H1 (cell line): ENCODE measurements around the gene RAB3GAP2. TPM values are rescaled to one million over a fixed set of nuclear protein-coding genes. Genes with fewer than 3 reads are reported as not detected.

ENCODE experiments used
- CTCF ChIA-PET: fragments of 300-600 bp; sonication (Branson Sonifier 250); formaldehyde crosslinking; loops from one replicate; lab custom pipeline; 2021; ENCODE audit not compliant: partially characterized antibody; lab: Charles Lee
- POLR2A ChIA-PET: fragments of 300-600 bp; sonication (Branson Sonifier 250); formaldehyde crosslinking; loops from one replicate; lab custom pipeline; 2021; ENCODE audit warnings: inconsistent platforms; ENCODE audit not compliant: partially characterized antibody; lab: Charles Lee
- DNase-seq, 2 experiments: peaks; one replicate each; pipeline versions ENCODE4 v3.0.0 to v3.0.0-alpha.2; 2010 to 2022; ENCODE audit warnings: low spot score in 2 of 2, low read depth in 1 of 2, mixed read lengths in 1 of 2
- FAIRE-seq: peaks from 2 replicates; lab custom pipeline; 2011; peaks lifted over from hg19 to GRCh38; lab: Jason Lieb, UNC
- H2AFZ ChIP-seq: 2 replicates; pipeline ENCODE4 v1.8.1; 2012; ENCODE audit warnings: low read length, inconsistent platforms
- H2AK5ac ChIP-seq: 2 replicates; pipeline ENCODE4 v1.6.1; 2013; ENCODE audit warnings: low read depth, low read length
- H2BK120ac ChIP-seq: replicated peaks from 2 replicates; pipeline ENCODE3; 2013; ENCODE audit warnings: low read depth, low read length, inconsistent platforms
- H2BK12ac ChIP-seq: 2 replicates; pipeline ENCODE4 v1.6.1; 2013; ENCODE audit warnings: low read depth, low read length
- H2BK15ac ChIP-seq: 2 replicates; pipeline ENCODE4 v1.6.1; 2013; ENCODE audit warnings: low read length
- H2BK20ac ChIP-seq: 2 replicates; pipeline ENCODE4 v1.6.1; 2013; ENCODE audit warnings: low read length
- H2BK5ac ChIP-seq: 2 replicates; pipeline ENCODE4 v1.6.1; 2013; ENCODE audit warnings: low read depth, low read length
- H3K14ac ChIP-seq: 2 replicates; pipeline ENCODE4 v1.6.1; 2013; ENCODE audit warnings: inconsistent platforms; ENCODE audit not compliant: insufficient read length
- H3K18ac ChIP-seq: 2 replicates; pipeline ENCODE4 v1.6.1; 2013; ENCODE audit warnings: low read length; ENCODE audit errors: extremely low read depth
- H3K23ac ChIP-seq: 2 replicates; pipeline ENCODE4 v1.6.1; 2013; ENCODE audit warnings: inconsistent platforms; ENCODE audit not compliant: insufficient read length
- H3K23me2 ChIP-seq: 2 replicates; pipeline ENCODE4 v1.6.1; 2013; ENCODE audit warnings: low read depth, low read length
- H3K27ac ChIP-seq: 2 replicates; pipeline ENCODE4 v1.6.1; 2011; ENCODE audit warnings: low read depth, low read length, inconsistent platforms
- H3K27me3 ChIP-seq, 4 experiments: replicated peaks in 1 of 4; 1 replicate in 1 of 4; 2 replicates in 3 of 4; pipeline versions ENCODE4 v1.6.1 to v1.8.1; 2011 to 2013; ENCODE audit warnings: low read length in 3 of 4, mild to moderate bottlenecking in 3 of 4, inconsistent platforms in 2 of 4, mixed read lengths in 2 of 4, moderate library complexity in 1 of 4; ENCODE audit not compliant: control insufficient read depth in 3 of 4, insufficient read depth in 3 of 4; ENCODE audit errors: extremely low read depth in 1 of 4
- H3K36me3 ChIP-seq, 4 experiments: 2 replicates each; pipeline versions ENCODE4 v1.6.1 to v1.8.1; 2011 to 2013; ENCODE audit warnings: mild to moderate bottlenecking in 4 of 4, low read length in 3 of 4, moderate library complexity in 2 of 4, control low read depth in 1 of 4, inconsistent platforms in 1 of 4; ENCODE audit not compliant: insufficient read depth in 4 of 4, control insufficient read depth in 2 of 4
- H3K4ac ChIP-seq: replicated peaks from 2 replicates; pipeline ENCODE3; 2013; ENCODE audit warnings: low read length, low read depth, mixed read lengths, inconsistent platforms; ENCODE audit not compliant: insufficient read length
- H3K4me1 ChIP-seq, 4 experiments: replicated peaks in 1 of 4; 1 replicate in 1 of 4; 2 replicates in 3 of 4; pipeline versions ENCODE4 v1.6.1 to v1.8.1; 2011 to 2013; ENCODE audit warnings: low read length in 3 of 4, inconsistent platforms in 2 of 4, mixed read lengths in 1 of 4; ENCODE audit not compliant: insufficient read depth in 4 of 4, control insufficient read depth in 3 of 4
- H3K4me2 ChIP-seq, 2 experiments: 2 replicates each; pipeline versions ENCODE4 v1.6.1 to v1.8.1; 2011 to 2013; ENCODE audit warnings: low read depth in 2 of 2, low read length in 2 of 2, control low read depth in 1 of 2, inconsistent platforms in 1 of 2, mild to moderate bottlenecking in 1 of 2; ENCODE audit not compliant: insufficient read depth in 1 of 2
- H3K4me3 ChIP-seq, 4 experiments: fragments of 200-600, 300-600 bp in 1 of 4; sonication (generic), shearing (Covaris generic), sonication (Bioruptor Twin) in 1 of 4; 2 replicates each; pipeline versions ENCODE4 v1.5.1 to v1.8.1; 2011 to 2016; ENCODE audit warnings: low read length in 4 of 4, low read depth in 3 of 4, control low read depth in 2 of 4, inconsistent platforms in 2 of 4, mild to moderate bottlenecking in 2 of 4, mixed read lengths in 1 of 4, moderate library complexity in 1 of 4; ENCODE audit not compliant: insufficient read depth in 2 of 4; ENCODE audit errors: extremely low read depth in 1 of 4
- H3K56ac ChIP-seq: replicated peaks from 2 replicates; pipeline ENCODE3; 2013; ENCODE audit warnings: low read depth, mild to moderate bottlenecking, mixed read lengths, low read length, inconsistent platforms; ENCODE audit not compliant: insufficient read length
- H3K79me1 ChIP-seq: 2 replicates; pipeline ENCODE4 v1.6.1; 2013; ENCODE audit warnings: low read depth, low read length, control low read depth
- H3K79me2 ChIP-seq, 2 experiments: 2 replicates each; pipeline versions ENCODE4 v1.6.1 to v1.8.1; 2012 to 2013; ENCODE audit warnings: low read length in 2 of 2, mild to moderate bottlenecking in 2 of 2, inconsistent platforms in 1 of 2; ENCODE audit not compliant: insufficient read depth in 2 of 2, control insufficient read depth in 1 of 2
- H3K9ac ChIP-seq, 4 experiments: replicated peaks in 1 of 4; 1 replicate in 1 of 4; 2 replicates in 3 of 4; pipeline versions ENCODE4 v1.6.1 to v1.8.1; 2011 to 2013; ENCODE audit warnings: low read depth in 3 of 4, low read length in 3 of 4, control low read depth in 2 of 4, mild to moderate bottlenecking in 2 of 4, moderate library complexity in 2 of 4, inconsistent platforms in 1 of 4; ENCODE audit errors: extremely low read depth in 1 of 4
- H3K9me3 ChIP-seq, 2 experiments: 2 replicates each; pipeline versions ENCODE4 v1.6.1 to v1.8.1; 2012 to 2013; ENCODE audit warnings: mild to moderate bottlenecking in 2 of 2, moderate library complexity in 2 of 2, control low read depth in 1 of 2, inconsistent platforms in 1 of 2, low read depth in 1 of 2, low read length in 1 of 2, mixed read lengths in 1 of 2; ENCODE audit not compliant: insufficient read depth in 2 of 2
- H4K20me1 ChIP-seq, 2 experiments: replicated peaks in 1 of 2; 2 replicates each; pipeline versions ENCODE3 to v1.8.1; 2011 to 2013; ENCODE audit warnings: inconsistent platforms in 2 of 2, low read length in 2 of 2, mild to moderate bottlenecking in 1 of 2; ENCODE audit not compliant: insufficient read depth in 2 of 2, control insufficient read depth in 1 of 2
- H4K5ac ChIP-seq: 2 replicates; pipeline ENCODE4 v1.6.1; 2013; ENCODE audit warnings: low read length, low read depth, mixed read lengths, inconsistent platforms; ENCODE audit not compliant: insufficient read length
- H4K8ac ChIP-seq: 2 replicates; pipeline ENCODE4 v1.8.0; 2013; ENCODE audit warnings: mild to moderate bottlenecking, moderate library complexity, low read length, inconsistent platforms; ENCODE audit not compliant: insufficient read depth; ENCODE audit errors: extremely low read depth
- H4K91ac ChIP-seq: replicated peaks from 2 replicates; pipeline ENCODE3; 2013; ENCODE audit warnings: low read length, mixed read lengths, inconsistent platforms; ENCODE audit not compliant: insufficient read length
- ASH2L ChIP-seq: fragments of 200-600, 300-600 bp; sonication (generic); IDR thresholded peaks from one replicate; pipeline ENCODE4 v1.7.1; 2017; ENCODE audit warnings: low read length
- BRCA1 ChIP-seq: IDR thresholded peaks from 2 replicates; pipeline ENCODE4 v1.6.1; 2012; ENCODE audit warnings: low read depth, low read length, improper control_type of control experiment
- EP300 ChIP-seq, 2 experiments: IDR thresholded peaks; 1 replicate in 1 of 2; 2 replicates in 1 of 2; pipeline ENCODE4 v1.6.1; 2011 to 2012; ENCODE audit warnings: low read depth in 2 of 2, low read length in 2 of 2, mild to moderate bottlenecking in 2 of 2, borderline replicate concordance in 1 of 2, inconsistent platforms in 1 of 2, moderate library complexity in 1 of 2
- NANOG ChIP-seq: IDR thresholded peaks from 2 replicates; pipeline ENCODE4 v1.6.1; 2011; ENCODE audit warnings: low read length, low read depth, mild to moderate bottlenecking, inconsistent platforms; ENCODE audit not compliant: insufficient read depth, poor library complexity, severe bottlenecking
- WGBS, 2 experiments: shearing (Covaris generic) in 1 of 2; methylation state at CpG; one replicate each; pipeline versions ENCODE4 v1.1.6 to v1.1.7; 2013 to 2015; ENCODE audit warnings: low lambda C conversion rate in 2 of 2, mixed read lengths in 2 of 2, inconsistent platforms in 1 of 2, low coverage in 1 of 2, missing lambda C conversion rate in 1 of 2; ENCODE audit not compliant: insufficient replicate concordance in 2 of 2, insufficient coverage in 1 of 2, insufficient read length in 1 of 2; ENCODE audit errors: extremely low coverage in 1 of 2, missing lambda C conversion rate in 1 of 2; 5-methylcytosine and 5-hydroxymethylcytosine counted together
- polyA plus RNA-seq, 7 experiments: library from polyadenylated mRNA; depleted of rRNA in 3 of 7; stranded (reverse) in 5 of 7; unstranded in 2 of 7; fragments of >200 nt in 5 of 7; fragments of 200-250 nt in 2 of 7; gene quantifications; 1 replicate in 5 of 7; 2 replicates in 1 of 7; 4 replicates in 1 of 7; pipeline versions ENCODE4 v1.2.1 to v1.2.3, GENCODE V29; 2011 to 2013; ENCODE audit warnings: missing spikeins in 2 of 7, mixed read lengths in 2 of 7
- total RNA-seq: library from RNA; stranded (reverse); fragmentation: NEBNext Ultra II Directional; extraction: Animal tissue kit (Norgen Biotek cat#: 25700); gene quantifications from 2 replicates; pipeline ENCODE4 v1.2.1, GENCODE V29; 2021

Gene RAB3GAP2
- total and polyA plus RNA-seq, 2 of the 8 experiments (the other 6 are each of a cell fraction or from before 2014, with no cell fraction given) = 19.7 to 52.7 TPM

DNA sequence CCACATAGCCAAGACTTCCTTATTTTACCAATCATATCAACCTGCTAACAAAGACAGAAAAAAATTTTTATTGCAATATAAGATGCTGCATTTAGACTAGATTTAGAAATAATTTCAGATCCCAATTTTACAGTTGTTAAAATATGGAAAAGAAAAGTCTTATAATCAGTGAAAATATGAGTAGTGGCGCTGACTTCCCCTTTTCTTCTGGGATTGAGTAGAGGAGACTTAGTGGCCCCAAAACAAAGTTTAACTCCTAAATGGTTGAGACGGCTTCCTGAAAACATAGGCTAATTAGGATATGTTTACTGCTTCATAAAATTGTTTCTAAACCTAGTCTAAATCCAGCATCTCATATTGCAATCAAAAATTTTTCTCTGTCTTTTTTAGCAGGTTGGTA lies 68.4 kb downstream of the RAB3GAP2 start:
- Histone ChIP-seq H3K9me3 (no peaks in the 10 kb centered on the region), H3K36me3 (peaks cover 4 to 52% (median 31%) of the 10 kb centered on the region in 4 experiments; a peak in 7 of 8 replicates), H3K27ac (no peak overlapping the region), H4K8ac (no peak overlapping the region), H3K4me1 (no peaks in the 10 kb centered on the region), H2BK15ac (no peak overlapping the region), H2AFZ (no peak overlapping the region), H3K4ac (no peak overlapping the region), H3K56ac (no peak overlapping the region), H2BK20ac (no peak overlapping the region), H2BK120ac (no peak overlapping the region), H3K23ac (no peak overlapping the region), H3K9ac (no peak overlapping the region), H3K18ac (no peak overlapping the region), H3K23me2 (0 out of 2 replicates have a peak, but pooled peaks cover 3% of the 10 kb centered on the region), H2BK5ac (no peak overlapping the region), H3K79me1 (no peaks in the 10 kb centered on the region), H4K20me1 (no peaks in the 10 kb centered on the region), H3K79me2 (no peaks in the 10 kb centered on the region), H3K27me3 (no peaks in the 10 kb centered on the region), H3K4me2 (no peak overlapping the region), H2AK5ac (no peak overlapping the region), H2BK12ac (no peak overlapping the region), H3K14ac (no peak overlapping the region), H4K91ac (no peak overlapping the region), H3K4me3 (no peak overlapping the region), H4K5ac (no peak overlapping the region)
- ChIA-PET POLR2A (no interaction called here), CTCF (interaction anchor here (0.5 kb wide), 1 partner anchor 1719 kb away, joined by 3 read pairs; no protein-coding TSS in a partner anchor)
- TF ChIP-seq EP300 (IDR thresholded peaks at IDR 0.05; ENCODE audit: borderline replicate concordance in 1 of 2, low read depth in 2 of 2, low read length in 2 of 2) (no peak), BRCA1 (no peak), ASH2L (no peak), NANOG (no peak)
- WGBS, 2 experiments = 85% methylated on average over 2 of the region's 2 CpGs; no CpG with 5 or more reads in 1 of the 2 experiments
- DNase-seq = no peak
- FAIRE-seq = no peak
